GM19455 (cell line): Measurements from ENCODE around the gene FNDC3A.

Experiments
- ATAC-seq: cut with Tn5 transposase; IDR thresholded peaks from one replicate; pipeline ENCODE4 v1.9.1; 2021; ENCODE audit not compliant: unreplicated experiment

FNDC3A gene

DNA sequence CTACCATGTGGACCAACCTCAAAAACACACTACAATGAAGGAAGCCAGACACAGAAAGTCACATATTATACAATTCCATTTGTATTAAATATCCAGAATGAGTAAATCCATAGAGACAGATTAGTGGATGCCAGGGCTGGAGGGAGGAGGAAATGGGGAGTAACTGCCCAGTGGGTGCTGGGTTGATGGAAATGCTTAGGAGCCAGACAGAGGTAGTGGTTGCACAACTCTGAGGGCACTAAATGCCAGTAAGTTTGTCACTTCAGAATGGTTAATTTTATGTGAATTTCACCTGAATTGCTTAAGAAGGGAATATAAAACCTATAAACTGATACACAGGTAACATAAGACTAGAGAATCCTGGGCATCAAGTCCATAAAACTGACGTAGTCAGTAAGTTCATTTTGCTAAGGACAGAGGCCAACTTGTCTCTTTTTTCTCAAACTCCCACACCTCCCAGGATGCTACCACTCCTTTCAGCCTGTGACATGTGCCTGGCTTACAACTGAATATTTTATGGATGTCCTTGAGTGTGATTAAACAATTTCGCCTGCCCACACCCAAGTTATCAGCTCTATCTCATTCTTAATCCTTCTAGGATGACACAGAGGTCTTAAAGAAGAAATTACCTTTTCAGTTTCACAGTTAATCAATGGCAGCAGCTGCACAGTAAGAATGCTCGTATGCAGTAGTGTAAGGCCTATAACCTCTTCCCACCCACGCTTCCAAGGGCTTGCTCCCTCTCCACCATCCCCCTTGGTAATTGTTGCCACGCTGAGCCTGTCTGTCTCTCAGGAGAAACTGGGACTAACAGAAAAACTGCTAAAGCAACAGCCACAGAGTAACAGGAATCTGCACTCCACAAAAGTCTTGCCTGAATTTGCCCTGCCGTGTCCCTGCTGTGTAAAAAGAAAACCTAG, 238.5 kb downstream of the FNDC3A start:
- ATAC-seq: no peak

DNA sequence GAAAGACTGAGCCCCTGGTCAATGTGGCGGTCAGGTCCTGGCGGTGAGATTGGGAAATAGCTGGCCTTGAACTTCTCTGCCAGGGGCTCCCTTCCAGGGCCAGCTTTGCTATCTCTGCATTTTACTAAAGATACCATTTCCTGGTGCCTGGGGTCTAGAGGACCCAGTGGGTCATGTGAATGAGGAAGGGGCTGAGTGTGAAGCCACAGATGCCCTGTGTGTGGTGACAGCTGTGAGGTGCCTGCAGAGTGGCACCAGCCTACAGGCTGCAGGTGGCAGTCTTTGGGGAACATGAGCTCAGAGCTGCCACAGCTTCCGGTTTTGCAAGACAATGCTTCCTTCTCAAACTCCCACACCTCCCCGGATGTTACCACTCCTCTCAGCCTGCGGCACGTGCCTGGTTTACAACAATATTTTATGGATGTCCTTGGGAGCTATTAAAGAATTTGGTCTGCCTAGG, 239.2 kb downstream of the FNDC3A start:
- no peak for ATAC-seq

DNA sequence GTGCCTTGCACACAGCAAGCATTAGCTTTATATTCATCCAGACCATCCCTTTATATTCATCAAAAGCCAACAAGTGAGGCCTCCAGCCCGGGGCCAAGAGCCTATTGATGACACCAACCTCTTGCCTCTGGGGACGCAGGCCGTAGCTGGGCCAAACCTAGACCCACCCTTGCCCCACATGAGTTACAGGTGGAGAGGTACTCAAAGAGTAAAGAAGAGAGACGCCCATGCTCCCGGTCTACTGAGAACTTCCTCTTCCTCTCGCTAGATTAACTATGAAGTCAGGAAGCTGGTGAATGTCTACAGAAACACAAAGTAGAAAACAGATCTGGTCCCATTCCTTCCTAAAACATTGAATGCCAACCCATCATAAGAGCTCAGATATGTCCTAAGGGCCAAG, 240.6 kb downstream of the FNDC3A start:
- no peak for ATAC-seq

GRCh38 chr13:49217962-49218492, 242.3 kb downstream of the FNDC3A start:
- ATAC-seq: no peak

- no peak for ATAC-seq
These were observed 242.9 kb downstream of the FNDC3A start for GRCh38 chr13:49218493-49219051.

DNA sequence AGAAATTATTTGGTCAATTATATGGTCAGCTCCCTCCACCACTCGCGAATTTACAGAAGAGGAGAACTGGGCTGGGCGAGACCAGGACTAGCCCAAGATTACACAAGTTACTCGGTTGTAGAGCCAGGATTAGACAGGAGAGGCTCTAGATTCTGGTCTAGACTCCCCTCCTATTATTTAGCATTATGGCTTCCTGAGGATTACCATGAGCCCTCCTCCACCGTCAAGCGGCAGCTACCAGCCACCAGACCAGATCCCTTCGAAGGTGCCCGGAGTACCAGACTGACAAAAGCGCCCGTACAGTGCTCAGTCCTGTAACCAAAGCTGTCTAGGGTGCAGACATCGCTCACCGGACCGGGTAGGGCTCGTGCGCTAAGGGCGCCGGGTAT, 243.9 kb downstream of the FNDC3A start:
- no peak for ATAC-seq

DNA sequence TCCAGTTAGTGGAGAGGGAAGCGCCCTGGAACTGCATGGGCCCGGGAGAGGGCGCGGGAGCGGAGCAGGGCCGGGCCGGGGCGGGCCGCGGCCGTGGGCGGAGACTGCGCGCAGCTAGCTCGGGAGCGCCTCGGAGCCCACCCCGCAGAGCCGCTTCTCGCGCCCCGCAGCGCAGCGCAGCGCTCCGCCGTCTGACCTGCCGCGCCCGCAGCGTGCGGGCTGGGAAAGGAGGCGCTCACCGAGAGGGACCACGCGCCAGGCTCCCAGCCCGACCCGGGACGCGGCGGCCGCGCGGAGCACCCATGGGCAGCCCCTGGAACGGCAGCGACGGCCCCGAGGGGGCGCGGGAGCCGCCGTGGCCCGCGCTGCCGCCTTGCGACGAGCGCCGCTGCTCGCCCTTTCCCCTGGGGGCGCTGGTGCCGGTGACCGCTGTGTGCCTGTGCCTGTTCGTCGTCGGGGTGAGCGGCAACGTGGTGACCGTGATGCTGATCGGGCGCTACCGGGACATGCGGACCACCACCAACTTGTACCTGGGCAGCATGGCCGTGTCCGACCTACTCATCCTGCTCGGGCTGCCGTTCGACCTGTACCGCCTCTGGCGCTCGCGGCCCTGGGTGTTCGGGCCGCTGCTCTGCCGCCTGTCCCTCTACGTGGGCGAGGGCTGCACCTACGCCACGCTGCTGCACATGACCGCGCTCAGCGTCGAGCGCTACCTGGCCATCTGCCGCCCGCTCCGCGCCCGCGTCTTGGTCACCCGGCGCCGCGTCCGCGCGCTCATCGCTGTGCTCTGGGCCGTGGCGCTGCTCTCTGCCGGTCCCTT, 244.5 kb downstream of the FNDC3A start, which contains the start of gene MLNR:
Gene MLNR, plus strand, starts transcription at position 303 of the 820 bp plus-strand sequence. Its CDS starts 0 bp downstream, at position 303.
- no peak for ATAC-seq

DNA sequence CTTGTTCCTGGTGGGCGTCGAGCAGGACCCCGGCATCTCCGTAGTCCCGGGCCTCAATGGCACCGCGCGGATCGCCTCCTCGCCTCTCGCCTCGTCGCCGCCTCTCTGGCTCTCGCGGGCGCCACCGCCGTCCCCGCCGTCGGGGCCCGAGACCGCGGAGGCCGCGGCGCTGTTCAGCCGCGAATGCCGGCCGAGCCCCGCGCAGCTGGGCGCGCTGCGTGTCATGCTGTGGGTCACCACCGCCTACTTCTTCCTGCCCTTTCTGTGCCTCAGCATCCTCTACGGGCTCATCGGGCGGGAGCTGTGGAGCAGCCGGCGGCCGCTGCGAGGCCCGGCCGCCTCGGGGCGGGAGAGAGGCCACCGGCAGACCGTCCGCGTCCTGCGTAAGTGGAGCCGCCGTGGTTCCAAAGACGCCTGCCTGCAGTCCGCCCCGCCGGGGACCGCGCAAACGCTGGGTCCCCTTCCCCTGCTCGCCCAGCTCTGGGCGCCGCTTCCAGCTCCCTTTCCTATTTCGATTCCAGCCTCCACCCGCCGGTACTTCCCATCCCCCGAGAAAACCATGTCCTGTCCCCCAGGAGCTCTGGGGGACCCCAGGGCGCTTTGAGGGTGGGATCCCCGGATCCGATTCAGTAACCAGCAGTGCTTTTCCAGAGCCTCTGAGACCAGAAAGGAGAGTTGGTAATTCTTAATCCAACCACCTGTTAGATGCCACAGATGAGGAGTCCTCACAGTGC, 245.3 kb downstream of the FNDC3A start:
- no peak for ATAC-seq

DNA sequence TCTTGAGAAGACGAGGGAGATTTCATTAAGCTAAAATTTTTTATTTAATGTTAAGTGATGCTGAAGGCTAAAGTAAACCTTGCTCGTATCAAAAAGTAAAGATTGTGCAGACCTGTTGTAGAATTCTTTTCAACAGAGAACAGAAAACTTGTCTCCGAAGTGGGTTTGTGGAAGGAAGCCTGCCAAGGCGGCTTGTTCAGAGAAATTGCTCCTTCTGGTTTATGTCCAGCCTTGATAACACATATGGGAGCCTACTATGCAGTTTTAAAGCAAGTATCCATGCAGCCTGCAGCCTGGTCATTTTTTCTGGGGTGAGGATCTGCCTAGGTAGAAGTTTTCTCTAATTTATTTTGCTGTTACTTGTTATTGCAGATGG, 245.9 kb downstream of the FNDC3A start:
- ATAC-seq: no peak

- no peak for ATAC-seq
These were observed 249.7 kb downstream of the FNDC3A start for GRCh38 chr13:49225223-49226042.

DNA sequence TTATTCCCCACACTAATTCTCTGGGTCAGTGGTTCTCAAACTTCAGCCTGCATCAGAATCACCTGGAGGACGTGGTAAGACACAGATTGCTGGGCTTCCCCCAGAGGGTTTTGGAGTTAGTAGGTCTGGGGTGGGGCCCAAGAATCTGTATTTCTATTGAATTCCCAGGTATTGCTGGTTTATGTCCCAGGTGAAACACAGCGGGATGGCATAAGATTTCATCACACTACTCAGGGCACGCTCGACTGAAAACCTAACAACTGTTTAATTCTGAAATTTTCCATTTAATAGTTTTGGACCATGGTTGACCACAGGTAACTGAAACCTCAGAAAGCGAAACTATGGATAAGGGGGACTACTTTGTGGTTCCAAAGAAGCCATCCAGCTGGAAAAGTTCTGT, 250.9 kb downstream of the FNDC3A start:
- no peak for ATAC-seq

- ATAC-seq: no peak
These were observed 259.0 kb downstream of the FNDC3A start for GRCh38 chr13:49234741-49235140.

GRCh38 chr13:49235856-49236431, 260.2 kb downstream of the FNDC3A start:
- no peak for ATAC-seq

DNA sequence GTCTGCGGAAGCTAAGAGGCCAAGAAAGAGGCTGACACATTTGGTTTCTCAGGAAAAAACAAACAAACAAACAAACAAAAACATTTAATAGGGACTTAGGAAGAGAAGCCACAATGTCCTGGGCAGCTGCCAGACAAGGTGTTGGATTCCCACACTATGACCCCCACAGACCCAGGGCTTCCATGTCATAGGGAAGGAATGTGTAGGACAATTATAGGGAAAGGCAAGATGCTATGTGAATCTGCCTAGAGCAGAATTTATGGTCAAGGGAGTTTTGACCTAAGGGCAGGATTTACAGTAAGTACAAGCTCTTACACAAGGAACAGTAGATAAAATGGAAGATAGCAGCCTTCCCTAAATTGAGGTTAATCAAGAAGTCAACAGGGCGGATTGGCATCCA, 262.9 kb downstream of the FNDC3A start:
- ATAC-seq: no peak

DNA sequence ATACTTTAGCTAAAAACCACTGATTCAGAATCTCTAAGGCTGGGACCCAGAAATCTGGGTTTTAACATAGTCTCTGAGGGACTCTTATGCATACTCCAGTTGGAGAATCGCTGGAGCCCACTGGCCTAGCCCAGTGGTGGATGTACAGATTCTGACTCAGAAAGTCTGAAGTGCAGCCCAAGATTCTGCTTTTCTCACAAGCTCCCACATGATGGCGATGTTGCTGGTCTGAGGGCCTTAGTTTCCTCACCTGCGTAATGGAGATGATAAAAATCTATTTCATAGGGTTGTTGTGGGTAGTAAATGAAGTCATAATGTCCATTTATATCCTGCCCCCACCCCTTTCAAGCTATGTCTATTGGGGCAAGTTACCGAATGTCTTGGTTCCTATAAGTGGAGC, 264.3 kb downstream of the FNDC3A start:
- no peak for ATAC-seq

DNA sequence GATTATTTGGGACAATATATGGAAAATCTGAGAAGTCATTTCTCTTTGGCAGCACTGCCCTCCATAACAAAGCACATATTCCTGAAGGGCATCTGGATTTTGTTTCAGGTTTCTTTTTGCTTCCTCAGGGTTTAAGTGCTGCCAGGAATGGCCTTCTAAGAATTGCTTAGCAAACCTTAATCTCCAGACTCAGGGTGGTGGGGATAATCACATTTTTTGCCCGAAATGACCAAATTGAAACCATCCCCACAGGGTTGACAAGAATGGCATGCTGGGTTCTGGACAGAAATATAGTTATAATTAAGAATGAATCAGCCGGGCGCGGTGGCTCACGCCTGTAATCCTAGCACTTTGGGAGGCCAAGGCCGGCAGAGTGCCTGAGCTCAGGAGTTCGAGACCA, 265.6 kb downstream of the FNDC3A start:
- ATAC-seq: no peak

- no peak for ATAC-seq
These were observed 269.4 kb downstream of the FNDC3A start for GRCh38 chr13:49245101-49245500.

DNA sequence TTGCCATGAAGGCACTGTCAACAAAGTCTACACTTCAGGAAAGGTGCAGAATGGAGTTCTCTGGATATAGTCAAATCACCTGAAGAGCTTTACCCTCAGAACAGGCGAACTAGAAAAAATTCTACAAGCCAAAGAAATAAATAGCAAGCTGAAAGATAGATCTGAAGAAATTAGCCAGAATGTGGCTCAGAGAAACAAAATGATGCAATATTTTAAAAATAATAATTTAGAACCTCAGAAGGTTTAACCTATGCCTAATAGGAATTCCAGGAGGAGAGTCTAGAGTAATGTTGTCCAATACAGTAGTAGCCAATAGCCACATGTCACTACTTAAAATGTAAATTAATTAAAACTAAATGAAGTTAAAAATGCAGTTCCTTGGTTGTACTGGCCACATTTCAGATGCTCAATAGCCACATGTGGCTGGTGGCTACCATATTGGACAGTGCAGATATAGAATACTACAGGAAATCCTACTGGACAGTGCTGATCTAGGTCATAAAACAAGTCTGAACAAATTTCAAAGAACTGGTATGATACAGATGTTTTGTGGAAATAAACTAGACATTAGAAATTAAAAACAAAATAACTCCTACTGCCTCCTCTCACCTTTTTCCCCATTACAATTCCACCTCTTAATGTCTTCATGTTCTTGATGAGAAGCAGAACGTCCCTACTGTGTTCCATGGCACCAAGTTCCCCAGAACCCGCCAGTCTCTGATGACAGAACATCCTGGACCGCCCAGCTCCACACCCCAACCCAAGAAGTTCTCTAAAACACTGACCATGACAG, 271.3 kb downstream of the FNDC3A start:
- ATAC-seq: peak; percentile 43
